GM23248 (cell line): ENCODE data around the gene OR10A4. TPM values are rescaled to one million over a fixed set of nuclear protein-coding genes. Genes with fewer than 3 reads are reported as not detected.

Experiments used
- DNase-seq: peaks from one replicate; pipeline ENCODE4 v3.0.0-alpha.2; 2015
- H2AFZ ChIP-seq: fragments of 200-600 bp; sonication (generic); 2 replicates; pipeline ENCODE4 v1.6.1; 2016; ENCODE audit warnings: antibody characterized with exemption
- H3F3A ChIP-seq: fragments of 200-600 bp; sonication (generic); 2 replicates; pipeline ENCODE4 v1.6.1; 2016; ENCODE audit warnings: mild to moderate bottlenecking, antibody characterized with exemption, mixed run types; ENCODE audit not compliant: insufficient read depth
- H3K27ac ChIP-seq: fragments of 200-600 bp; sonication (generic); 2 replicates; pipeline ENCODE4 v1.5.1; 2016; ENCODE audit warnings: mild to moderate bottlenecking
- H3K27me3 ChIP-seq: fragments of 200-600 bp; sonication (generic); replicated peaks from 2 replicates; pipeline ENCODE4 v1.6.1; 2016; ENCODE audit warnings: mild to moderate bottlenecking; ENCODE audit not compliant: insufficient read depth
- H3K36me3 ChIP-seq: fragments of 200-600 bp; sonication (generic); 2 replicates; pipeline ENCODE4 v1.6.1; 2016; ENCODE audit warnings: low read depth, mild to moderate bottlenecking
- H3K4me1 ChIP-seq: fragments of 200-600 bp; sonication (generic); 2 replicates; pipeline ENCODE4 v1.6.1; 2016; ENCODE audit warnings: mild to moderate bottlenecking; ENCODE audit not compliant: insufficient read depth
- H3K4me2 ChIP-seq: fragments of 200-600 bp; sonication (generic); one replicate; pipeline ENCODE4 v1.6.1; 2016; ENCODE audit warnings: mild to moderate bottlenecking; ENCODE audit not compliant: unreplicated experiment
- H3K4me3 ChIP-seq: fragments of 200-600 bp; sonication (generic); 2 replicates; pipeline ENCODE4 v1.5.1; 2016; ENCODE audit warnings: mild to moderate bottlenecking
- H3K79me2 ChIP-seq: fragments of 200-600 bp; sonication (generic); 2 replicates; pipeline ENCODE4 v1.6.1; 2016; ENCODE audit warnings: mild to moderate bottlenecking; ENCODE audit not compliant: insufficient read depth
- H3K9ac ChIP-seq: fragments of 200-600 bp; sonication (generic); 2 replicates; pipeline ENCODE4 v1.6.1; 2016; ENCODE audit warnings: mild to moderate bottlenecking
- H3K9me2 ChIP-seq: fragments of 200-600 bp; sonication (generic); 2 replicates; pipeline ENCODE4 v1.6.1; 2016; ENCODE audit warnings: mixed run types, mild to moderate bottlenecking, moderate library complexity; ENCODE audit not compliant: insufficient read depth
- H3K9me3 ChIP-seq: fragments of 200-600 bp; sonication (generic); one replicate; pipeline ENCODE4 v1.6.1; 2017; ENCODE audit warnings: low read depth
- H4K20me1 ChIP-seq: fragments of 200-600 bp; sonication (generic); 2 replicates; pipeline ENCODE4 v1.6.0; 2016; ENCODE audit not compliant: insufficient read depth
- EZH2 ChIP-seq: fragments of 200-600 bp; sonication (generic); IDR thresholded peaks from 2 replicates; pipeline ENCODE4 v1.6.1; 2018; ENCODE audit warnings: antibody characterized with exemption, mild to moderate bottlenecking; ENCODE audit not compliant: insufficient read depth, poor library complexity, severe bottlenecking
- EZH2phosphoT487 ChIP-seq: fragments of 200-600 bp; sonication (generic); IDR thresholded peaks from 2 replicates; pipeline ENCODE4 v1.6.1; 2018; ENCODE audit warnings: antibody characterized with exemption, moderate library complexity, mild to moderate bottlenecking, low read depth; ENCODE audit not compliant: insufficient read depth
- WGBS, 2 experiments: methylation state at CpG; one replicate each; pipeline ENCODE4 v1.1.6; 2015 to 2017; ENCODE audit warnings: low lambda C conversion rate in 2 of 2, low coverage in 1 of 2; ENCODE audit errors: missing lambda C conversion rate in 2 of 2; 5-methylcytosine and 5-hydroxymethylcytosine counted together
- in situ Hi-C: fragments of 300-500 bp; cut with MboI; formaldehyde crosslinking; loops from 2 replicates; pipeline ENCODE4 v1.15.0; 2020
- polyA plus RNA-seq: library from polyadenylated mRNA; unstranded; fragments of >200 nt; fragmentation: Nextera tagmentation; extraction: Ambion mirVana; gene quantifications from 2 replicates; pipeline ENCODE4 v1.2.1, GENCODE V29; 2016
- total RNA-seq: library from RNA; depleted of rRNA; stranded (reverse); fragments of >200 nt; shearing (Covaris generic); gene quantifications from 2 replicates; pipeline ENCODE4 v1.2.3, GENCODE V29; 2014; rRNA removed

OR10A4 gene, protein sequence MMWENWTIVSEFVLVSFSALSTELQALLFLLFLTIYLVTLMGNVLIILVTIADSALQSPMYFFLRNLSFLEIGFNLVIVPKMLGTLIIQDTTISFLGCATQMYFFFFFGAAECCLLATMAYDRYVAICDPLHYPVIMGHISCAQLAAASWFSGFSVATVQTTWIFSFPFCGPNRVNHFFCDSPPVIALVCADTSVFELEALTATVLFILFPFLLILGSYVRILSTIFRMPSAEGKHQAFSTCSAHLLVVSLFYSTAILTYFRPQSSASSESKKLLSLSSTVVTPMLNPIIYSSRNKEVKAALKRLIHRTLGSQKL
- total RNA-seq (not detected in 2 replicates), polyA plus RNA-seq (not detected in 2 replicates)

DNA sequence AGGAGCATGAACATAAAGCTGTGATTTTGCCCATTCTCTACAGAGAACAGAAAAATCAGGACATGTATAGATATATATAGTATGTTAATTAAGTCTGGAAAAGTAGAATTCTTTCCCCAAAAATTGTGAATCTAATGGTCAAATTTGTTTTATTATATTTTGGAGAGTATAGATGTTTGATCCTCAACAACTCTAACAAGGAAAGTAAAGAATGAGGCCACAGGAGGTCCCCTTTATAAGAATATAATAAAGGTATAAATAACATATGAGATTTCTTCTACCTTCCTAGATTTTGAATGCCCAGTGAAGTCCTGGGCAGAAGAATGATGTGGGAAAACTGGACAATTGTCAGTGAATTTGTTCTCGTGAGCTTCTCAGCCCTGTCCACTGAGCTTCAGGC is at the start of gene OR10A4:
Gene OR10A4 (plus strand): TSS at position 301 of the 400 bp plus-strand sequence. CDS start 23 bp downstream, at position 324.
- Histone ChIP-seq H3K9me2 (no peaks in the 10 kb centered on the region), H3K4me1 (no peaks in the 10 kb centered on the region), H3K36me3 (no peaks in the 10 kb centered on the region), H3K4me2 (no peak within 1 kb of the TSS), H2AFZ (no peak within 1 kb of the TSS), H3K4me3 (no peak within 1 kb of the TSS), H3K79me2 (no peaks in the 10 kb centered on the region), H3K27ac (no peak within 1 kb of the TSS), H3K27me3 (no peaks in the 10 kb centered on the region), H3K9me3 (no peaks in the 10 kb centered on the region), H3F3A (no peaks in the 10 kb centered on the region), H3K9ac (no peak within 1 kb of the TSS), H4K20me1 (no peaks in the 10 kb centered on the region)
- in situ Hi-C loops = no loop called here
- no peak for DNase-seq
- TF ChIP-seq EZH2phosphoT487 (no peak), EZH2 (no peak)
- WGBS, 2 experiments = 25 to 38% methylated on average over 1 of the region's 1 CpG

GRCh38 chr11:6828103-6828502 is 48.3 kb upstream of the OR10A4 start:
- no peak overlapping the region for H3K9ac ChIP-seq
- H3K9me2 ChIP-seq = no peaks in the 10 kb centered on the region
- H3K4me1 ChIP-seq = no peaks in the 10 kb centered on the region
- H3K27me3 ChIP-seq = no peaks in the 10 kb centered on the region
- H4K20me1 ChIP-seq = no peaks in the 10 kb centered on the region
- no peaks in the 10 kb centered on the region for H3K9me3 ChIP-seq
- no peak overlapping the region for H3K27ac ChIP-seq
- no peak for DNase-seq
- 69 to 79% methylated on average over 1 of the region's 1 CpG for WGBS, 2 experiments
- TF ChIP-seq EZH2 (no peak), EZH2phosphoT487 (no peak)
- in situ Hi-C loops = no loop called here
- H3K4me3 ChIP-seq = no peak overlapping the region
- no peak overlapping the region for H2AFZ ChIP-seq
- H3K36me3 ChIP-seq = no peaks in the 10 kb centered on the region
- H3K79me2 ChIP-seq = no peaks in the 10 kb centered on the region
- H3K4me2 ChIP-seq = no peak overlapping the region
- H3F3A ChIP-seq = no peaks in the 10 kb centered on the region

DNA sequence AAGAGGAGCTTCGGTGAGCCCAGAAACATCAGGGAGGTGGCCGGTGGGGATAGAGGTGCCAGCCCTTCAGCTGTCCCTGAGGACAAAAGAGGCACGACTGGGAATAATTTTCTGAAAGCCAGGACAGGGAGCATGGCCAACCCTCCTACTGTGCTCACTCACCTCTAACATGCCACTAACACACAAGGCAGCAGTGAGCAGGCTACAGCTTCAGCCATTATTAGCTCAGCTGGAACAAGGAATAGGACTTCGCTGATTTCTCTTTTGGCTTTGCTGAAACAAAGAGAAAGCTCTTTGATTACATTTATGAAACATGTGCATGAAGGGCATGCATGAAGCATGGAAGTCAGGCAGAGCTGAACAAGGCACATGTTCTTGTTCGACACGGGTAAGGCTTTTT is 43.1 kb upstream of the OR10A4 start:
- no peaks in the 10 kb centered on the region for H3K36me3 ChIP-seq
- H3K27ac ChIP-seq = no peak overlapping the region
- in situ Hi-C loops = no loop called here
- no peaks in the 10 kb centered on the region for H3K79me2 ChIP-seq
- no peak overlapping the region for H3K4me2 ChIP-seq
- H2AFZ ChIP-seq = no peak overlapping the region
- 60 to 61% methylated on average over 6 of the region's 6 CpGs for WGBS, 2 experiments
- DNase-seq = no peak
- no peaks in the 10 kb centered on the region for H3F3A ChIP-seq
- no peaks in the 10 kb centered on the region for H3K9me2 ChIP-seq
- H3K9me3 ChIP-seq = no peaks in the 10 kb centered on the region
- H3K4me3 ChIP-seq = no peak overlapping the region
- H3K27me3 ChIP-seq = no peaks in the 10 kb centered on the region
- no peaks in the 10 kb centered on the region for H3K4me1 ChIP-seq
- H4K20me1 ChIP-seq = no peaks in the 10 kb centered on the region
- no peak for TF ChIP-seq EZH2phosphoT487
- no peak overlapping the region for H3K9ac ChIP-seq

DNA sequence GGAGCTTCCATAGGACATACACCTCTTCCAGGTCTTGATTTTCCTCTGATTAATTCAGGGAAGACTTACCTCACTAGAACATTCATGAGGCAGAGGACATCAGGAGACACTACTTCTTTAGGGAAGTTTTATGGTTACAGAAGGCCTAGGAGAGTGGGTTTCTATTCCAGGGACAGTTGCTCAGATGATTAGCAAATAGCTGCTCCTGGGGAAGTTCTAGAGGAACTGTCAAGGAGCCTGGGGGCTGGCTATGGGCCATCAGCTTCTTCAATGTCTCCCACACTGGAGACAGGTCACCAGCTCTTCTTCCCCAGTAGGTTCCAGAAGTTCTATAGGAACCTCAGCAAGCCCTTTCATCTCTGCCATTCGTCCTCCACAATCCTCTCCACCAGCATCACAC is 42.4 kb upstream of the OR10A4 start:
- WGBS, 2 experiments = 24 to 38% methylated on average over 1 of the region's 1 CpG
- no peaks in the 10 kb centered on the region for H3F3A ChIP-seq
- in situ Hi-C loops = no loop called here
- no peak overlapping the region for H3K4me2 ChIP-seq
- no peak overlapping the region for H2AFZ ChIP-seq
- H3K9me3 ChIP-seq = no peaks in the 10 kb centered on the region
- TF ChIP-seq EZH2 = no peak
- no peak for TF ChIP-seq EZH2phosphoT487
- no peak overlapping the region for H3K27ac ChIP-seq
- H3K9me2 ChIP-seq = no peaks in the 10 kb centered on the region
- no peaks in the 10 kb centered on the region for H3K79me2 ChIP-seq
- no peaks in the 10 kb centered on the region for H3K4me1 ChIP-seq
- H3K4me3 ChIP-seq = no peak overlapping the region
- H3K36me3 ChIP-seq = no peaks in the 10 kb centered on the region
- no peak overlapping the region for H3K9ac ChIP-seq
- no peaks in the 10 kb centered on the region for H3K27me3 ChIP-seq
- no peak for DNase-seq
- H4K20me1 ChIP-seq = no peaks in the 10 kb centered on the region
